ENCODE results near the gene RALB.

- TF ChIP-seq JUND (IDR thresholded peaks at IDR 0.05) (no peak), USF2 (IDR thresholded peaks at IDR 0.05; ENCODE audit: borderline replicate concordance, low read depth, low read length) (no peak), SIN3A (IDR thresholded peaks at IDR 0.05; ENCODE audit: borderline replicate concordance, low read depth, low read length) (no peak), CTCF (IDR thresholded peaks at IDR 0.05) (no peak), TAF1 (IDR thresholded peaks at IDR 0.05; ENCODE audit: borderline replicate concordance, low read depth, low read length) (no peak), CHD2 (IDR thresholded peaks at IDR 0.05; ENCODE audit: low read length, partially characterized antibody) (no peak)
These were observed 12.4 kb downstream of the RALB start for GRCh38 chr2:120265006-120265405.

All from SK-N-SH (cell line).